ENCODE measurements around the gene IFT80.
"Not testable (repeated sequence)": the region's sequence is repeated elsewhere in the genome, so short reads cannot be mapped to it uniquely, and the experiment has no call there.

Gene IFT80

DNA sequence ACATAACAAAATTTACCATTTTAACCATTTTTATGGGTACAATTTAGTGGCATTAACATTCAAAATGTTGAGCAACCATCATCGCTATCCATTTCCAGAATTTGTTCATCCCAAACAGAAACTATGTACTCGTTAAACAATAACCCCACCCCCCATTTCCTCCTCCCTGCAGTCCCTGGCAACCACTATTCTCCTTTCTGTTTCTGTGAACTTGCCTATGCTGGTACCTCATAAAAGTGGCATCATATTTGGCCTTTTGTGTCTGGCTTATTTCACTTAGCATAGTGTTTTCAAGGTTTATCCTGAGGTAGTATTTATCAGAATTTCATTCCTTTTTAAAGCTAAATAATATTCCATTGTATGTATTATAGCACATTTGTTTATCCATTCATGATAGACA, 141.4 kb downstream of the IFT80 start:
- DNase-seq, result no peak

DNA sequence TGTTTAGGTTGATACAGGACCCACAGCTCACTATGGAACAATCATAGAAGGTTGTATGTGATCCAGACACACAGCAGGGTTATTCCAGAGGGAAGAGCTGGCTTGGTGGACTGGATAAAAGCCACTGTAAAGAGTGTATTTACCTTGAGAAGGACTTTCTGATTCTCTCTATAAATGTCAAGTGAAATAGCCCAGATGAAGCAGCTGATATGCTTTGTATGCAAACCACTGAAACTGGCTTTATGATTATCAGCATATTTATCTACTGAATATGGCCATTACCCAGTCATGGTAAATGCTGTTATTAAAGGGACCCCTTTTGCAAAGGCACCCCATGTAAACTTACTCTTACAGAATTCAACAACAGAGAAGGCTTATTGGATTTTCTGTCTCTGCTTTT, 145.7 kb downstream of the IFT80 start:
- DNase-seq, result no peak

DNA sequence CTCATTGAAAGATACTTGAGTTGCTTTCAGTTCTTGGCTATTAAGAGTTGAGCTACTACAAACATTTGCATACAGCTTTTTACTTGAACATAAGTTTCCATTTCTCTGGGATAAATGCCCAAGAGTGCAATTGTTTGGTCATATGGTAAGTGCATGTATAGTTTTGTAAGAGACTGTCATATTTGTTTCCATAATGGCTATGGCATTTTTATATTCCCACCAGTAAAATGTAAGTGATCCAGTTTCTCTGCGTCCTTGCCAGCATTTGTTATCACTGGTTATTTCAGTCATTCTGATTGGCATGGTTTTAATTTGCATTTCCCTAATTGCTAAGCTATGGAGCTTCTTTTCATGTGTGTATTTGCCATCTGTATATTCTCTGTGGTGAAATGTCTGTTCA, 151.3 kb downstream of the IFT80 start:
- DNase-seq, result no peak

DNA sequence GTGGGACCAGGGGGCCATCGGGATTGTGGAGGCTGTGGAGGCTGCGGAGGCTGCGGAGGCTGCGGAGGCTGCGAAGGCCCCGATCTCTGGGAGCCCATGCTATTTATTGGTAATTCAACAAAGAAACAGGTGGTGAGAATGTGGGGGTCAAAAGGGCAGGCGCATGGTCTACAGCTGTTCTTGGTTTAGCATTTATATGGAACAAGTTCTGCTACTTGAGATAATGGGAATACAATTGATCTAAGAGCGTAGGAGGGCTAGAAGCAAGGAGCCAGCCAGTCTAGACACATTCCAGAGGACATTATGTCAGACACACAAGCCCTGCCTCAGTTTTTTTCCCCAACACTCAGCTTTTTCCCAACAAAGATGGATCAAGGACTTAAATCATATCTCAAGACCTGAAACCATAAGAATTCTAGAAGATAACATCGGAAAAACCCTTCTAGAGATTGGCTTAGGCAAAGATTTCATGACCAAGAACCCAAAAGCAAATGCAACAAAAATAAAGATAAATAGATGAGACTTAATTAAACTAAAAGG, 153.7 kb downstream of the IFT80 start:
- DNase-seq, result no peak

DNA sequence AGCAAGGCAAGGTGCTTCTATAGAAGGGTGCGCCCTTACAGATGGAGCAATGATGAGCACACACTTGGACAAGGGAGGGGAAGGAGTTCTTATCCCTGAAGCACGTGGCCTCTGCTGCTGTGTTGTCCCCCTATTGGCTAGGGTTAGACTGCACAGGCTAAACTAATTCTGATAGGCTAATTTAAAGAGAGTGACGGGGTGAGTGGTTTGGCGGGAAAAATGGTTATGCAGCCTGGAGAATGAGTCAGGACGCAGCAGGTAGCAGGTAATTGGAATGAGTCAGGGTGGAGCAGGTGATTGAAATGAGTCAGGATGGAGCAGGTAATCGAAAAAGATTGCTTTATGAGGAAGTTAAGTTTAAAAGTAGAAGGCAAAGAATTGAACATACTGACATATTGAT, 158.3 kb downstream of the IFT80 start:
- DNase-seq, result not testable (repeated sequence)

DNA sequence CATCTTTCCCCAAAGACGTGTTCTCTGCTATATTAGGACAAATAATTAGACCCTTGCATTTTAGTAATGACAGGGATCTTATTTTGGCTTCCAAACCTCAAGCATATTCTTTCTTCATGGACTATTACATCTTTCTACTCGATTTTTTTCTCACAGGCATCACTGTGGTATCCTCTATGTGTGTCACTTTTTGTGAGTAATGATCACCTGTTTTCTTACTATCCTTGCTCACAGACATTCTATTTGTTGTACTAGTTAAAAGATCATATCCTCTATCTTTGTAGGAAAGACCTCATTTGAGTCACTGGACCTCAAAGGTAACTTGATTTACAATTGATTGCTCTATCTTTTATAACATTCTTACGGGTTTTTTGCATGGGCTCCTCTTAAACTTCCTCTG, 167.0 kb downstream of the IFT80 start:
- no peak for DNase-seq

DNA sequence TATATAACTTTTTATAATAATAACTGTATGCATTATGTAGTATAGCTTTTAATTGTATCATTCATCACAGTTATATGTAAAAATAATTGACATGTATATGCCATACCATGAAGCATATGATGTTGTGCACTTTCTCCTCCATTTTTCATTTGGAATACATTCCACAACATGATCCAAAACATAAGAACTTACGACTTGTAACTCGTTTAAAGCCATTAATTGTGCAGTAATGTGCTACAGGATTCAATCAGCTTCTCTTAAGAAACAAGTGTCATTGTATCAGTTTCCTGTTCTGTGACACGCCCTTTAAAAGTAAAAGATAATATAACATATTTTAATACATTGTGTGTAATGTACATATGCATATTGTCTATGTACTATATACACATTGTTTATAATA, 171.6 kb downstream of the IFT80 start:
- DNase-seq, result no peak

DNA sequence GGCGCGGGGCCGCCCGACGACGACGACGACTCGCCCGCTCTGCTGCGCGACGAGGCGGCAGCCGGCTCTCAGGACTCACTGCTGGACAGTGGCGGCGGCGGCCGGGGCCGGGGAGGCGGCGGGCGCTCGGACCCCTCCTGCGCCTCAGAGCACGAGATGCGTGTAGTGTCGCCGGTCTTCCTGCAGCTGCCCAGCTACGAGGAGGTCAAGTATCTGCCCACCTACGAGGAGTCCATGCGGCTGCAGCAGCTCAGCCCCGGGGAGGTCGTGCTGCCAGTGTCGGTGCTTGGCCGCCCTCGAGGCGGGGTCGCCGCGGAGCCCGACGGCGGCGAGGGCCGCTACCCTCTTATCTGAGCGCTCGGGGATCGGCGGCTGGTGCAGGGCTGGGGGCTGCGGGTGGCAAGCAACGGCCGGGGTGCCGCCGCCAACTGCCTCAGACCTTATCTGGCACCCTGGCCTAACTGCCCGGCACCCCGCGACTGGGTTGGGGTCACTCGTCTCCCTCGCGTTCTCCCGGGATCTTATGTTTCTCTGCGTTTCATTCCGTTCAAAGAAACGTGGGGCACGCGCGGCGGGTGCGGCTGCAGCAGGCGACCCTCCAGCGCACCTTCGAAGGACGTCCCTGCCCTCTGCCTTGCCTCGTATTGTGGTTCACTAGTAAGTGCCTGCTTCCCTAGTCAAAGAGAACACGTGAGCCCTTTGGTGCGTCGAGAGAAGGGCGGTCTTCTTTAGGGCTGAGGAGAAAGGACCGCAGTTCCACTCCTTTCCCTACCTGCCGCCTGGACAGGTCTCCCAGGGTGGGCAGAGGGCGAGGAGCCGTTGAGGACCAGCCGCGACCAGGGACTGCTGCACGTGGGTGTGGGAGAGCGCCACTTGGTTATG, 172.8 kb downstream of the IFT80 start:
- peak; percentile 87 for DNase-seq

DNA sequence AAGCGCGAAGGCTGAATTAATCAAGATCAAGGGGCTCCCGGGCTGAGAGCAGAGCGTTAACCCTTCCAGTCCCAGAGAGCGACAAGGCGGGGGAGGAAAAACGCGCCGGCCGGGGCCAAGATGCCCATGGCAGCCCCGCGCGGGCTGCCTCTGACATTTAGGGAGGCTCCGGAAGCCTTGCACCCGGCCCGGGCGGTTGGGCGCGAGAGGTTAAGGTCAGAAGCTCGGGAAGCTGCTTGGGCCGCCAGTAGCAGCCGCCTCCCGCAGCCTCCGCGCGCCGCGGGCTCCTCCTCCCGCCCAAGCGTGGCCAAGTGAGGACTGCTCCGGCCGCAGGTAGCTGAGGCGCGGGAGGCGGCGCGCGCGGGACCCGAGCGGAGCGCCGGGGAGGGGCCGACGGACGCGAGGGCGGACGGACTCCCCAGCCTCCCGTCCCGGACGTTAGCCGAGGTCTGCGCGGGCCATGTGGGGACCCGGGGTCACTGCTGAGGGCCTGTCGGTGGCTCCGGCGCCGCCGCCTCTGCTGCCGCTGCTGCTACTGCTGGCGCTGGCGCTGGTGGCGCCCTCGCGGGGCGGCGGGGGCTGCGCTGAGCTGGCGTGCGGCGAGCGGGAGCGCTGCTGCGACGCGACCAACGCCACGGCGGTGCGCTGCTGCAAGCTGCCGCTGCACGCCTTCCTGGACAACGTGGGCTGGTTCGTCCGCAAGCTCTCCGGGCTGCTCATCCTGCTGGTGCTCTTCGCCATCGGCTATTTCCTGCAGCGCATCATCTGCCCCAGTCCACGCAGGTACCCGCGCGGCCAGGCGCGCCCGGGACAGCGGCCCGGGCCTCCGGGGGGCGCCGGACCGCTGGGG, 173.6 kb downstream of the IFT80 start, which contains the start of gene C3orf80:
TSS of gene C3orf80 (plus strand) at position 247 of the 850 bp plus-strand sequence. CDS start at position 461, 214 bp downstream.
- peak; percentile 96 for DNase-seq

DNA sequence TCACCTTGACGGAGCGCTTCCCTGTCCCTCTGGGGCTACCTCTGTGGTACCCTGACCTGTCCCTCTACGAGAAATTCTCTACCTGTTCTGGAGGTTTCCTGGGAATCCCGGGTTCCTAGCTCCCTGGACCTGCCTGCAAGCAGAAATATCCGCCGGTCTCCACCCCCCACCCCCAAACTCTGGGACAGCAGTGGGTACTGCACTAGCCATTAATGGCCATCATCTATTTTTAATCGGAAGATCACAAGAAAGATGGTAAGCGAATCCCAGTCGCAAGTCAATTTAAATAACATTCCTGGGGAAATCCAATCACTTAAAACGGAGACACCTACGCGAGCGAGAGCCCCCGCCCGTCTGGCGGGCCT, 174.2 kb downstream of the IFT80 start:
- no peak for DNase-seq

DNA sequence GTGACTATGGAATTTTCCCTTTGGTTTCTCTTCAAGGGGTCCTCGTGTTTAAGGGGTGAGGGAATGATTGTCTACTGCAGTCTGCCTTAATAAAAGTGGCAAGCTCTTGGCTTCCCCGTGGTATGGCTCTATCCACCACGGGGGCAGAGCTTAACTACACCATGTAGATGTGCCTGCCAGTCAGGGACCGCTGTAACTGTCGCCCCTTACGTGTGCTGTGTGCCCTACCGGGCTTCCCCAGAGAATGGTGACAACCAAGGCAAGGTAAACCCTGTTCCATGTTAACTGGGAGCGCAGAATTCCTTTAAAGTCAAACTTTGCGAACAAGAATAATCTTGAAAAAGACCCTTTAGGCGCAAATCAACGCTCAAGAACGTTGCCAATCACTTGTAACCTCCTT, 174.8 kb downstream of the IFT80 start:
- peak; percentile 44 for DNase-seq

DNA sequence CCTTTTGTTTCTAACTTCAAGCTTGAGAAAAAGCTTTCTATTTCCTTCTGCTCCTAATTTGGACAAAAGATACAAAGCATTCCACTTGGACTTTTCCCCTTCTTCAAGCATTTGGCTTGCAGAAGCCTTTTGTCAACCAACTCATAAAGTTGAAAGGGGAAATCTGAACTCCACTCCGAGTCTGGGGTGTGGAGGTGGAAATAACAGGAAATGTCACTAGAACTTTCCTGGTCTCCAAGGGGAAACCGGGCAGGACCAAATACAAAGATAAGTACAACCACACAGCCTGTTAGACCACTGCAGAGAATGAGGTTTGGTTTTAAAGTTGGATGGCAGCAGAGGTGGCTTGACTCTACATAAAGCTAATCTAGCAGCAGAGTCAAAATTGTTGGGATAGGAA, 178.0 kb downstream of the IFT80 start:
- DNase-seq, result no peak

DNA sequence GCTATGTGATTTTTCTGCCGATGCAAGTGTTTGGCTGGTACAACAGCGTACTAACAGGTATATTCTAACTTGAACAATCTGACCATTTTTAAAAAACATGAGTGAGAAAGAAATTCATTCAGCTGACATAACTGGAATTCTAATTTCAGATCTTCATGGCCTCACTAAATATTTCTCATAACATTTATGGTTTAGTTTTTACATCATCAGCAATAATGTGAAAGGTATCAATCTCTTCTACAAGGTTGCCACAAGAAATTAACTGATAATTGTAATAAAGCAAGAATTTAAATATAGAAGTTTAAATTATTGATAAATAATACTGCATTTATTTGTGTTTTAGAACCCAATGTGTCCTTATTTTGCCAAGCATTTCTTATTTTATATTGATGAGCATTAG, 179.0 kb downstream of the IFT80 start:
- no peak for DNase-seq

DNA sequence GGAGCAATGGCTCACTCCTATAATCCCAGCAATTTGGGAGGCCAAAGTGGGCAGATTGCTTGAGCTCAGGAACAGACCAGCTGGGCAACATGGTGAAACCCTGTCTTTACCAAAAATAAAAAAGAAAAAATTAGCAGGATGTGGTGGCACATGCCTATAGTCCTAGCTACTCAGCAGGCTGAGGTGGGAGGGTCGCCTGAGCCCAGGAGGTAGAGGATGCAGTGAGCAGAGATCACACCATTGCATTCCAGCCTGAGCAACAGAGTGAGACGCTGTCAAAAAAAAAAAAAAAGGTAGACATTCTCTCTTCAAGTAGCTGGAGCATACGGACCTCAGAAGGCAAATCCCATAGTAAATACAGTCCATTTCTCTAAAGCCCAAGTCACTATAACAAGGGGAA, 180.9 kb downstream of the IFT80 start:
- DNase-seq, result no peak

DNA sequence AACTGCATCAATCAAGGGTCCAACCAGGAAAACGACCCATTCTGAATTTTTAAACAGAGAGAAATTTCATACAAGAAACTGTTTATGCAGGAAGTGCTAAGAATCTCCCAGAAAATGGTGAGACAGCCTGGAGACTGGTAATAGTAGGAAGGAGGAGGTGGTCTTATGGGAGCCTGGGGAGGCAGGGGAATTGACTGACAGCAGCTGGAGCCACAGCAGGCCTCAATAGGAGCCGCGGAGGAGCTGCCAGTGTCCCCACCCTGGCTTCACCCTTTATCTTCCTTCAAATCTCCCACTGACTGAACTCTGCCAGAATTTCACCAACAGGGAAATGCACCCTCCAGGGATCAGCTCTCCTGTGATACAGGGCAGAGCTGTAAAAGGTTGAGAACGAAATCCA, 181.3 kb downstream of the IFT80 start:
- peak; percentile 81 for DNase-seq

DNA sequence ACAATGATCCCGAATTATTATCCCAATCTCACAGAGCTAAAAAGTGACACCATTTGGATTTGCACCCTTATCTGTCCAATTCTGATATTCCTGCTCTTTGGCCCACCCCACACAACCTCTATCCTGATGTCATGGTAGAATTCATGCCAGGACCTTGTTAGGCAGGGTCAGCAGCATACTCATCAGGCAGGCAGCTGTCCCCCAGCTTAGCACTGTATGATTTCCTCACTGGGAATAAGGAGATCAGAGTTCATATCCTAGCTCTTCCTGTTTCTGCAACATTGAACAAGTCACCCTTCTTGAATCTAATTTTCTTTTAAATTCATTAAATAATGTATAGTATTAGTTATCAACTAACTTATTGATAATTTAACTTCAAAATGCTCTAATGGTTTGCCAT, 185.8 kb downstream of the IFT80 start:
- DNase-seq, result no peak

DNA sequence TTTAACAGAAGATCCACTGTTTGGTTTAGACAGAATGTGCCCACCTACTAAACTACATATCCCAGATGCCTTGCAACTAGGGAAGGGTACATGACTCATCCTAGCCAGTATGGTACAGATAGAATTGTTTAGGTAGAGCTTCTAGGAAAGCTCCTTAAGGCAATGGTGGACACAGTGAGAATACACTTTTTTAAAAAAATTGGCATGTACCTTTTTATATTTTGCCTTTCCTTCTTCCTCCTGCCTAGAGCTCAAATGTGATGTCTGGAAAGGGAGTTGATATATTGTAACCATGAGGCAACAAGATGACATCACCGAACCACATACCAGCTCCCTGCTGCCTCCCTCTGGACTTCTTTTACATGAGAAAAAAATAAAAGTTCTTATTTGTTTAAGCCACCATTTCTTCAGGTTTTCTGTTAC, 188.2 kb downstream of the IFT80 start:
- DNase-seq, result peak; percentile 29

DNA sequence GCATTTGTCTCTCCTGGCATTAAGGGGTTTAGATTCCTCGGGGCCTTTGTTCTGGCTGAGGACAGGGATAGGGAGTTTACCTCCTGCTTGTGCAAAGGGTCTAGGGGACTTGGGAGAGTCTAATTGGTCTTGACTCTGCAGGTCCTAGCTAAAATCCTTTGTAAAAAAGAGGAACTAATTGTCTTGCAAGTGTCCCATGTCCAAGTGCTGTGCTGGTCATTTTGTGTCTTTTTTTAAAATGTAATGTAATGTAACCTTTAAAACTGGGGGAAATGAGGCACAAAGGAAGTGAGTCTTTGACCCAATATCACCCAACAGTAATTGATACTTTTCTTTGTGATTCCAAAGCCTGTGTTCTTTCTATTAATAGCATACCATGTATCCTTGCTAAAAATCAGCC, 188.7 kb downstream of the IFT80 start:
- no peak for DNase-seq
